ENCODE data around the gene DMD. TPM values are rescaled to one million over a fixed set of nuclear protein-coding genes. Genes with fewer than 3 reads are reported as not detected.
"Not testable (repeated sequence)": the region's sequence is repeated elsewhere in the genome, so short reads cannot be mapped to it uniquely, and the experiment has no call there.

Gene DMD
- polyA plus RNA-seq, 12 donors, result 53.6 to 134 (median 95.6) TPM; not detected in 1

GRCh38 chrX:32045149-32045548 lies 1166.2 kb downstream of the DMD start:
- no peak for DNase-seq

GRCh38 chrX:32041181-32041580 lies 1170.2 kb downstream of the DMD start:
- DNase-seq, result no peak

- no peak for DNase-seq
Observed at GRCh38 chrX:32026772-32027171, 1184.6 kb downstream of the DMD start.

- no peak for DNase-seq
Observed at GRCh38 chrX:32024072-32024471, 1187.3 kb downstream of the DMD start.

GRCh38 chrX:32016195-32016594 lies 1195.2 kb downstream of the DMD start:
- DNase-seq, result no peak

GRCh38 chrX:32010948-32011347 lies 1200.4 kb downstream of the DMD start:
- DNase-seq, result no peak

GRCh38 chrX:32010212-32010611 lies 1201.1 kb downstream of the DMD start:
- no peak for DNase-seq

GRCh38 chrX:31993637-31994036 lies 1217.7 kb downstream of the DMD start:
- no peak for DNase-seq

GRCh38 chrX:31988975-31989374 lies 1222.4 kb downstream of the DMD start:
- DNase-seq, result no peak

GRCh38 chrX:31981546-31982062 lies 1229.7 kb downstream of the DMD start:
- no peak for DNase-seq

GRCh38 chrX:31969714-31970113 lies 1241.6 kb downstream of the DMD start:
- no peak for DNase-seq

- DNase-seq, result no peak
Observed at GRCh38 chrX:31962256-31962655, 1249.1 kb downstream of the DMD start.

- DNase-seq, result no peak
Observed at GRCh38 chrX:31934842-31935370, 1276.4 kb downstream of the DMD start.

- no peak for DNase-seq
Observed at GRCh38 chrX:31934015-31934414, 1277.3 kb downstream of the DMD start.

GRCh38 chrX:31932769-31933168 lies 1278.6 kb downstream of the DMD start:
- no peak for DNase-seq

GRCh38 chrX:31932320-31932719 lies 1279.0 kb downstream of the DMD start:
- DNase-seq, result not testable (repeated sequence)

- DNase-seq, result no peak
Observed at GRCh38 chrX:31931225-31931624, 1280.1 kb downstream of the DMD start.

GRCh38 chrX:31929366-31929765 lies 1282.0 kb downstream of the DMD start:
- no peak for DNase-seq

GRCh38 chrX:31921236-31921635 lies 1290.1 kb downstream of the DMD start:
- DNase-seq, result no peak

GRCh38 chrX:31909850-31910572 lies 1301.3 kb downstream of the DMD start:
- no peak for DNase-seq

- DNase-seq, result no peak
Observed at GRCh38 chrX:31894152-31894551, 1317.2 kb downstream of the DMD start.

- no peak for DNase-seq
Observed at GRCh38 chrX:31893525-31893924, 1317.8 kb downstream of the DMD start.

- no peak for DNase-seq
Observed at GRCh38 chrX:31889088-31889487, 1322.3 kb downstream of the DMD start.

GRCh38 chrX:31884535-31884934 lies 1326.8 kb downstream of the DMD start:
- DNase-seq, result no peak

Measured in muscle of arm (tissue), 12 donors.